C4-2B (cell line): ENCODE results near the gene SERP2.

Experiments
- ZFX ChIP-seq: fragments of 450-650 bp; IDR thresholded peaks from 2 replicates; pipeline ENCODE4 v1.6.1; 2017
- TF ChIP-seq, protein P1 (sequence below): fragments of 450-650 bp; conservative IDR thresholded peaks from 2 replicates; pipeline ENCODE4 v1.5.1; 2017; ENCODE audit warnings: mild to moderate bottlenecking

DNA sequence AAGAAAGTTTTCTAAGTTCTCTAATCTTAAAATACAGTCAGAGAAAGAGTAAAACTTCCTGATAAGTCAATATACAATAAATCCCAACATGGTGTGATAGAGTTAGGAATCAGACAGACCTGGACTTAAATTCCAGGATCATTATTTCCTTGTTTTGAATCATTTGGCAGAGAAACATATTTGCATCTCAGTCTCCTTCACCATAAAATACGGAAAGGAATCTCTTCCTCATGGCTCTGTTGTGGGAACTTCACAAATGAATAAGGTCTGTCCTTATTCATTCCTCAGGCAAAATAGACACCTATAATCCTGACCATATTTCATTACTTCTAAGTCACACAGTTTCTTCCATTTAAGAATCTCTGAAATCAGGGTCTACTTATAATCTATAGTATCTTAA is 19.3 kb upstream of the SERP2 start:
- TF ChIP-seq, protein P1, sequence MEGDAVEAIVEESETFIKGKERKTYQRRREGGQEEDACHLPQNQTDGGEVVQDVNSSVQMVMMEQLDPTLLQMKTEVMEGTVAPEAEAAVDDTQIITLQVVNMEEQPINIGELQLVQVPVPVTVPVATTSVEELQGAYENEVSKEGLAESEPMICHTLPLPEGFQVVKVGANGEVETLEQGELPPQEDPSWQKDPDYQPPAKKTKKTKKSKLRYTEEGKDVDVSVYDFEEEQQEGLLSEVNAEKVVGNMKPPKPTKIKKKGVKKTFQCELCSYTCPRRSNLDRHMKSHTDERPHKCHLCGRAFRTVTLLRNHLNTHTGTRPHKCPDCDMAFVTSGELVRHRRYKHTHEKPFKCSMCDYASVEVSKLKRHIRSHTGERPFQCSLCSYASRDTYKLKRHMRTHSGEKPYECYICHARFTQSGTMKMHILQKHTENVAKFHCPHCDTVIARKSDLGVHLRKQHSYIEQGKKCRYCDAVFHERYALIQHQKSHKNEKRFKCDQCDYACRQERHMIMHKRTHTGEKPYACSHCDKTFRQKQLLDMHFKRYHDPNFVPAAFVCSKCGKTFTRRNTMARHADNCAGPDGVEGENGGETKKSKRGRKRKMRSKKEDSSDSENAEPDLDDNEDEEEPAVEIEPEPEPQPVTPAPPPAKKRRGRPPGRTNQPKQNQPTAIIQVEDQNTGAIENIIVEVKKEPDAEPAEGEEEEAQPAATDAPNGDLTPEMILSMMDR: no peak
- no peak for TF ChIP-seq ZFX
